Testis (tissue), 3 donors: Measurements from ENCODE around the gene RBM39. TPM values are rescaled to one million over a fixed set of nuclear protein-coding genes. Genes with fewer than 3 reads are reported as not detected.
A peak's percentile ranks its signal among the peaks of the same experiment; 100 is the strongest.

ENCODE experiments used
- DNase-seq: peaks from one replicate; pipeline ENCODE4 v3.0.0-alpha.2; 2019
- H3K27ac ChIP-seq, 2 donors: fragments of 200-600 bp; sonication (generic); one replicate each; pipeline ENCODE4 v1.5.1; 2019
- H3K27me3 ChIP-seq: fragments of 200-600 bp; sonication (generic); one replicate; pipeline ENCODE4 v1.5.1; 2019
- H3K36me3 ChIP-seq: fragments of 200-600 bp; sonication (generic); one replicate; pipeline ENCODE4 v1.5.1; 2017; ENCODE audit warnings: low read depth; ENCODE audit errors: missing control alignments
- H3K4me1 ChIP-seq: fragments of 200-600 bp; sonication (generic); one replicate; pipeline ENCODE4 v1.5.1; 2019
- H3K4me3 ChIP-seq, 2 donors: fragments of 200-600 bp; sonication (generic); one replicate each; pipeline ENCODE4 v1.5.1; 2017 to 2019
- H3K9me3 ChIP-seq: fragments of 200-600 bp; sonication (generic); one replicate; pipeline ENCODE4 v1.5.1; 2017
- CTCF ChIP-seq, 3 experiments: fragments of 450-650 bp in 2 of 3; fragments of 200-600 bp in 1 of 3; sonication (generic) in 1 of 3; IDR thresholded peaks; one replicate each; pipeline ENCODE4 v1.5.1; 2016 to 2019; ENCODE audit warnings: antibody characterized with exemption in 3 of 3, mild to moderate bottlenecking in 2 of 3, moderate library complexity in 1 of 3
- POLR2A ChIP-seq: fragments of 450-650 bp; IDR thresholded peaks from one replicate; pipeline ENCODE4 v1.6.1; 2017; ENCODE audit warnings: antibody characterized with exemption, mild to moderate bottlenecking, moderate library complexity
- WGBS, 2 donors: methylation state at CpG; one replicate each; pipeline ENCODE4 v1.1.5; 2018; 5-methylcytosine and 5-hydroxymethylcytosine counted together
- intact Hi-C: fragments of 100-400 bp; cut with DNase I; formaldehyde crosslinking; loops from one replicate; pipeline ENCODE4 v1.15.1; 2023; ENCODE audit warnings: low total_unique reads
- polyA plus RNA-seq: library from polyadenylated mRNA; stranded (reverse); fragments of 350-450 nt; fragmentation: Illumina TruSeq; extraction: RNeasy Lipid Tissue Mini Kit (QIAGEN cat#74804); gene quantifications from one replicate; pipeline ENCODE4 v1.2.3, GENCODE V29; 2014; ENCODE audit warnings: low read depth, low replicate concordance; ENCODE audit not compliant: insufficient read depth
- total RNA-seq, 2 donors: library from RNA; depleted of rRNA; stranded (reverse); fragments of >200 nt; gene quantifications; one replicate each; pipeline ENCODE4 v1.2.3, GENCODE V29; 2016

The RBM39 gene
- total and polyA plus RNA-seq, 3 donors from 2014 or later, result 116 to 278 (median 273) TPM

- TF ChIP-seq CTCF (IDR thresholded peaks at IDR 0.05), result no peak
- no peak for TF ChIP-seq POLR2A
- Histone ChIP-seq H3K36me3 (no peaks in the 10 kb centered on the region), H3K27me3 (no peaks in the 10 kb centered on the region), H3K4me3 (no peak overlapping the region), H3K27ac (peak overlapping the region in 1 of 2 donors; percentile 91), H3K4me1 (peaks cover 19% of the 10 kb centered on the region), H3K9me3 (no peaks in the 10 kb centered on the region)
- 66 to 76% methylated on average over 7 of the region's 7 CpGs for WGBS, 2 donors
- DNase-seq, result peak; percentile 11
- intact Hi-C loops, result no loop called here
Observed at GRCh38 chr20:35700625-35701148, 41.4 kb downstream of the RBM39 start.

- no peak for TF ChIP-seq POLR2A
- TF ChIP-seq CTCF (IDR thresholded peaks at IDR 0.05), result no peak
- Histone ChIP-seq H3K27ac (peak overlapping the region; percentile 88 to 91), H3K36me3 (no peaks in the 10 kb centered on the region), H3K4me1 (peaks cover 19% of the 10 kb centered on the region), H3K27me3 (no peaks in the 10 kb centered on the region), H3K9me3 (no peaks in the 10 kb centered on the region), H3K4me3 (peak overlapping the region; percentile 92 to 97)
- intact Hi-C loops, result no loop called here
- 16 to 18% methylated on average over 6 of the region's 6 CpGs for WGBS, 2 donors
- DNase-seq, result no peak
Observed at GRCh38 chr20:35699957-35700624, 42.0 kb downstream of the RBM39 start.

- Histone ChIP-seq H3K4me3 (peak within 1 kb of the TSS; percentile 92 to 97), H3K27me3 (no peaks in the 10 kb centered on the region), H3K9me3 (no peaks in the 10 kb centered on the region), H3K27ac (peak within 1 kb of the TSS; percentile 88 to 91), H3K36me3 (no peaks in the 10 kb centered on the region), H3K4me1 (peaks cover 19% of the 10 kb centered on the region)
- peak in 2 of 3 experiments; percentile 26 to 46 for TF ChIP-seq CTCF (IDR thresholded peaks at IDR 0.05)
- no peak for TF ChIP-seq POLR2A
- 0 to 1% methylated on average over 5 to 69 of the region's 81 CpGs for WGBS, 2 donors
- DNase-seq, result peak; percentile 91
- intact Hi-C loops, result no loop called here
Observed at GRCh38 chr20:35699127-35699956, 42.7 kb downstream of the RBM39 start, which contains the start of the genes NFS1 and ROMO1. NFS1 (minus strand) TSS chr20:35699352; CDS start chr20:35699288, 64 bp downstream. ROMO1 (plus strand) TSS chr20:35699405; CDS start chr20:35699633, 228 bp downstream.

DNA sequence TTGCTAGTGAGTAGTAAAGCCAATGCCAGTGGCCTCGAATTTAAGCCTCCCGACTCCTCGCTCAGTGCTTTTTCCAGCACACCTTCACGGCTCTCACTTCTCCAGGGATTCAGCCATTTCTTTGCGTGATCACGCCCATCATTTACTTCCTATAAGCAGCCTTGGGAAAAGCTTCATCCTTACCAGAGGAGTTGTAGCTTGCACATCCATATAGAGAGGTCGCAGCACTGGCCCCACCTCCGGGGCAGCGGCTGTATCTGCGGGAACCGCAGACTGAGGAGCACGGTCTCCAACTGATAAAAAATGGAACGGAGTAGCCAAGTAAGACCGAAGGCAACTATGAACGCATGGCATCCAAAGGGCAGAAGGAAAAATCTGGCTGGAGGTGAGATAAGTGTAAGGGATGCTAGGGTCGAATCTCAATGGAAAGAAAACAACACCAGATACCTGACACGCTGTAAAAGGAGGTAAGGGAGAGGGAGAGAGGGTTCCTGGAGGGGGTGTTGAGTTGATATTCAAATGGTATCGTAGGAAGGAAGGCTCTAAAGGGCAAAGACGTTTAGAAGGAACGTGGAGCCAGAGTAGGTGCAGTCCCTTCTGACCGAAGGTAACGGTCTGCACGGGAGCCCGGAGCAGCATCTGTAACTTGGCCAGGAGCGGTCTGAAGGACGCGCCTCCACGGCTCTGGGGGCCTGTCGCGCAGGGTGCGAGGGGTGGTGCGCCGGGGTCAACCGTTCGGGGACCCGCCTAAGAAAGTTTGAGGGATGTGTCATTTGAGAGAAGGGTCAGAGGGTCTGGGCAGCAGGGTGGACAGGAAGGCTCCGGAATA, 43.5 kb downstream of the RBM39 start:
- WGBS, 2 donors, result 2 to 3% methylated on average over 30 to 37 of the region's 37 CpGs
- H3K4me1 ChIP-seq, result peaks cover 19% of the 10 kb centered on the region
- H3K27me3 ChIP-seq, result no peaks in the 10 kb centered on the region
- intact Hi-C loops, result no loop called here
- no peaks in the 10 kb centered on the region for H3K36me3 ChIP-seq
- no peaks in the 10 kb centered on the region for H3K9me3 ChIP-seq
- H3K27ac ChIP-seq, result peak overlapping the region; percentile 88 to 91
- TF ChIP-seq POLR2A, result no peak
- TF ChIP-seq CTCF (IDR thresholded peaks at IDR 0.05), result no peak
- no peak for DNase-seq
- H3K4me3 ChIP-seq, result peak overlapping the region; percentile 92 to 97
